ENCODE results near the gene FBLN5. TPM values are rescaled to one million over a fixed set of nuclear protein-coding genes. Genes with fewer than 3 reads are reported as not detected.
A peak's percentile ranks its signal among the peaks of the same experiment; 100 is the strongest.

Gene FBLN5
- total RNA-seq, 2 experiments from 2014 or later = 1.3 to 1.4 TPM

GRCh38 chr14:91971188-91971778 is 23.8 kb upstream of the FBLN5 start:
- CTCF ChIA-PET = no interaction called here
- no peaks in the 10 kb centered on the region for H3K9me3 Mint-ChIP-seq
- H3K27me3 Mint-ChIP-seq = no peaks in the 10 kb centered on the region
- H3K4me3 Mint-ChIP-seq = no peak overlapping the region
- peaks cover 12% of the 10 kb centered on the region for H3K4me1 Mint-ChIP-seq (ENCODE audit: low read depth)
- DNase-seq (no peak), ATAC-seq (no peak)
- POLR2A ChIA-PET = no interaction called here
- intact Hi-C loops (cut with micrococcal nuclease) = no loop called here
- TF ChIP-seq CTCF (IDR thresholded peaks at IDR 0.05) = no peak
- H3K36me3 Mint-ChIP-seq (ENCODE audit: low read depth) = peaks cover 21% of the 10 kb centered on the region
- H3K27ac Mint-ChIP-seq = no peak overlapping the region

GRCh38 chr14:91968280-91968679 is 20.8 kb upstream of the FBLN5 start:
- Mint-ChIP-seq H3K4me1 (ENCODE audit: low read depth) (peaks cover 12% of the 10 kb centered on the region), H3K36me3 (ENCODE audit: low read depth) (peaks cover 15% of the 10 kb centered on the region), H3K27me3 (no peaks in the 10 kb centered on the region), H3K9me3 (no peaks in the 10 kb centered on the region), H3K27ac (peak overlapping the region; percentile 65), H3K4me3 (no peak overlapping the region)
- ChIA-PET CTCF (interaction anchor here (0.9 to 1.0 kb wide), 2 partner anchors 9 to 59 kb away, joined by 3 read pairs; no protein-coding TSS in a partner anchor), POLR2A (no interaction called here)
- no peak for TF ChIP-seq CTCF (IDR thresholded peaks at IDR 0.05)
- intact Hi-C loops (cut with micrococcal nuclease) = no loop called here
- ATAC-seq (peak; percentile 96), DNase-seq (peak; percentile 74)

- Mint-ChIP-seq H3K4me3 (no peak overlapping the region), H3K4me1 (ENCODE audit: low read depth) (peaks cover 12% of the 10 kb centered on the region), H3K9me3 (no peaks in the 10 kb centered on the region), H3K36me3 (ENCODE audit: low read depth) (peaks cover 8% of the 10 kb centered on the region), H3K27me3 (no peaks in the 10 kb centered on the region), H3K27ac (no peak overlapping the region)
- ChIA-PET POLR2A (no interaction called here), CTCF (interaction anchor here (0.9 to 1.5 kb wide), 4 partner anchors 11 to 315 kb away, joined by 3 to 4 read pairs (median 3); no protein-coding TSS in a partner anchor)
- ATAC-seq = no peak
- no peak for DNase-seq
- intact Hi-C loops (cut with micrococcal nuclease) = no loop called here
- no peak for TF ChIP-seq CTCF (IDR thresholded peaks at IDR 0.05)
Measured at GRCh38 chr14:91964724-91965123, 17.2 kb upstream of the FBLN5 start.

- Mint-ChIP-seq H3K4me3 (no peak overlapping the region), H3K4me1 (ENCODE audit: low read depth) (peaks cover 11% of the 10 kb centered on the region), H3K9me3 (no peaks in the 10 kb centered on the region), H3K27me3 (no peaks in the 10 kb centered on the region), H3K27ac (no peak overlapping the region), H3K36me3 (ENCODE audit: low read depth) (peaks cover 8% of the 10 kb centered on the region)
- CTCF ChIA-PET = interaction anchor here (0.9 to 1.5 kb wide), 5 partner anchors 12 to 314 kb away, joined by 3 to 4 read pairs (median 3); no protein-coding TSS in a partner anchor
- POLR2A ChIA-PET = no interaction called here
- intact Hi-C loops (cut with micrococcal nuclease) = no loop called here
- DNase-seq = no peak
- no peak for ATAC-seq
- no peak for TF ChIP-seq CTCF (IDR thresholded peaks at IDR 0.05)
Measured at GRCh38 chr14:91964011-91964410, 16.5 kb upstream of the FBLN5 start.

- DNase-seq (no peak), ATAC-seq (no peak)
- Mint-ChIP-seq H3K9me3 (no peaks in the 10 kb centered on the region), H3K4me1 (ENCODE audit: low read depth) (peaks cover 5% of the 10 kb centered on the region), H3K4me3 (no peak overlapping the region), H3K27ac (no peak overlapping the region), H3K36me3 (ENCODE audit: low read depth) (peaks cover 3% of the 10 kb centered on the region), H3K27me3 (no peaks in the 10 kb centered on the region)
- intact Hi-C loops (cut with micrococcal nuclease) = no loop called here
- no peak for TF ChIP-seq CTCF (IDR thresholded peaks at IDR 0.05)
- ChIA-PET POLR2A (no interaction called here), CTCF (interaction anchor here (1.2 to 1.5 kb wide), 4 partner anchors 12 to 313 kb away, joined by 3 to 4 read pairs (median 4); no protein-coding TSS in a partner anchor)
Measured at GRCh38 chr14:91963465-91963864, 16.0 kb upstream of the FBLN5 start.

Measured in activated CD8-positive, alpha-beta T cell treated with anti-CD3 and anti-CD28 coated beads for 36 hours (primary cell).